Measurements from ENCODE around the gene VPS37C. TPM values are rescaled to one million over a fixed set of nuclear protein-coding genes. Genes with fewer than 3 reads are reported as not detected.
A peak's percentile ranks its signal among the peaks of the same experiment; 100 is the strongest.

VPS37C gene
- total and polyA plus RNA-seq, 9 donors: 10.0 to 19.8 (median 17.8) TPM

DNA sequence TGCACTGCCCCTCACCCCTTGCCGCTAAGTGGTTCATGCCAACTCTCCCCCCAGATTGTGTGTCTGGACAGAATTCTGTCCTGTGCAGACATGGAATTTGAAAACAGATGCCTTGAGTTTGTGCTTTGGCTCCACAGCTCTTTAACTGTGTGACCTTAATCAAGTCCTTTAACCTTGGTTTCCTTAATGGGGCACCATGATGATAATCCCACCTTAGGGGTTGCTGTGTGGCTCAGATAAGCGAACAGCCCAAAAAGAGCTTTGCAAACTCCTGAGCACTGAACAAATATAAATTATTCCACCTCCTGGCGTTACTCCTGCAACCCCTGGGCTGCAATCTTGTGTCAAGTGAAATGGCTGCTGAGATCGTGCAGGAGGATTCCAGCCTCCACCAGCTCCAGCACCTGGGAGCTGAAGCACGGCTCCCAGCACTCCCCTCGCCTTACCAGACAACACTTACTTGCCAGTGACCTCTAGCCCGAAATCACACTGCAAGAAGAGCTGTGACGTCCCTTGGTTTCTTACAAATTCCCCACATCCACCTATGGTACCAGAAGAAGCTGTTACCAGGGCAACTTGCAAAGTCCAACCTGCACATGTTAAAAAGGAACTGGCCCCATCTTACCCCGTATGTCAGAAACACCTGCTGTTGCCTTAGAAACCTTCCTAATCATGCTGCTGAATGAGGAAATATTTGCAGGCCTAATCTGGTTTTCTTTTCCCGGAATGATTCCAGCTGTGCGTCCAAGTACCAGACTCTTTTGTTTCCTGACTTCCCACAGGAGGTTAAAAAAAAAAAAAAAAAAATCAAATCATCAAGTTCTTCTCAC lies 13.2 kb downstream of the VPS37C start:
- peak; percentile 66 for DNase-seq
- Histone ChIP-seq H3K4me3 (ENCODE audit: low read length) (no peak overlapping the region), H3K27ac (ENCODE audit: low read length) (no peak overlapping the region), H3K27me3 (ENCODE audit: control insufficient read depth, insufficient read depth, low read length) (no peaks in the 10 kb centered on the region), H3K4me1 (ENCODE audit: control insufficient read depth, insufficient read depth, low read length) (peaks cover 51% of the 10 kb centered on the region), H3K36me3 (ENCODE audit: control insufficient read depth, insufficient read depth, low read length) (no peaks in the 10 kb centered on the region), H3K9me3 (replicated peaks; ENCODE audit: control insufficient read depth, low read depth, low read length) (no peaks in the 10 kb centered on the region)
- 47% methylated on average over 5 of the region's 11 CpGs for WGBS (ENCODE audit: insufficient coverage)

- no peaks in the 10 kb centered on the region for H3K9me3 ChIP-seq (replicated peaks; ENCODE audit: control insufficient read depth, low read depth, low read length)
- H3K4me1 ChIP-seq (ENCODE audit: control insufficient read depth, insufficient read depth, low read length): peaks cover 43% of the 10 kb centered on the region
- no peak for DNase-seq
- no peaks in the 10 kb centered on the region for H3K27me3 ChIP-seq (ENCODE audit: control insufficient read depth, insufficient read depth, low read length)
- WGBS (ENCODE audit: insufficient coverage): 88% methylated on average over 3 of the region's 10 CpGs
- no peaks in the 10 kb centered on the region for H3K36me3 ChIP-seq (ENCODE audit: control insufficient read depth, insufficient read depth, low read length)
- no peak overlapping the region for H3K4me3 ChIP-seq (ENCODE audit: low read length)
- H3K27ac ChIP-seq (ENCODE audit: low read length): no peak overlapping the region
Observed at GRCh38 chr11:61147271-61147670, 14.0 kb downstream of the VPS37C start.

DNA sequence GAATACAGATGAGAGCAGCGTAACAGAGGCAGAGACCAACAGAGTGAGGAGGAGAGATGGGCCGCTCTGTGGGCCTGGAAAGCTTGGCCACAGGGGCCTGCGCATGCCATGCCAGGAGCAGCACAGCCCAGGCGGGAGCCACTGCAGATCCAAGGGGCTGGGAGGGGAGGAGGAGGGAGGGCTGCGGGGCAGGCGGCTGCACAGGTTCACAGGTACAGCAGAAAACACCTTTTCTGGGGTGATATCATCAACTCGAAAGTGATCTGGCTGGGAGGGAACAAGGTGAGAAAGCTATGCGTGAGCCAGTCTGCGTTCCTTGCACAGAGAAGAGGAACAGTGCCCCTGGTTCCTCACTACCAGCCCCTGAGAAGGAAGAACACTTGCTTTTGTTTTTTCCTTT lies 14.8 kb downstream of the VPS37C start:
- Histone ChIP-seq H3K9me3 (replicated peaks; ENCODE audit: control insufficient read depth, low read depth, low read length) (no peaks in the 10 kb centered on the region), H3K36me3 (ENCODE audit: control insufficient read depth, insufficient read depth, low read length) (no peaks in the 10 kb centered on the region), H3K27ac (ENCODE audit: low read length) (no peak overlapping the region), H3K27me3 (ENCODE audit: control insufficient read depth, insufficient read depth, low read length) (no peaks in the 10 kb centered on the region), H3K4me3 (ENCODE audit: low read length) (no peak overlapping the region), H3K4me1 (ENCODE audit: control insufficient read depth, insufficient read depth, low read length) (peaks cover 40% of the 10 kb centered on the region)
- WGBS (ENCODE audit: insufficient coverage): 82% methylated on average over 8 of the region's 9 CpGs
- DNase-seq: no peak

DNA sequence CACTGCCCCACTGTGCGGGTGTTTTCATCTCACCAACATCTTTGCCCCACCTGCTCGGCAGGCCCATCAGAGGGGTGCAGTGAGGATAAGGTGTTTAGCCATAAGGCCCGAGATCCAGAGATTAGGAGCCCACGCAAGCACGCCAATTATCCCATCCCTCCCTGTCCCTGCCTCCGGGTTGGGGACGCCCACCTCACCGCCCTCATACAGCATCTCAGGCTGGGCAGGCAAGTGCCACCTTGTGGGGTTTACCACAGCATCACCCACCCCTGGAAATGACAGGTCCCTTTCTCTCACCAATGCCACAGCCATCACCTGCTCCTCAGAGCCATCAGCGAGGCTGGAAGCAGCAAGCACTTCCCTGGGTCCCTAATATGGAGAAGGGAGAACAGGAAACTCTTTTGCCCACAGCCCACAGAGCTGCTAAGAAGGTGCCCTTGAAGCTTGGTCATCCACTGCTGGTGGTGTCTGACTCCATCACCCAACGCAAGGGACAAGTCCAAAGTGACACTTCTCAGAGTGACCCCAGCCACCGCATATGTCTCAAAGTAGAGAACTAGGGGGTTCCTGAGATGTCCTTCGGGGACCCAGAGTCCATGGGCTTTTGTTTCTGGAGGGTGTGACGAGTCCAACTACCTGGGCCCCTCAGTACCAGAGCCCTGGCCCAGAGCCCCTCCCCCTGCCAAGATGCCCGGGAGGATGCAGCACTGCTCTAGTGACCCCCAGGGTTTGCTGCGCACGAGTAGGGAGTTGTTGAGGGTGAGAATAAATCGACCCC lies 15.8 kb downstream of the VPS37C start:
- Histone ChIP-seq H3K4me1 (ENCODE audit: control insufficient read depth, insufficient read depth, low read length) (peaks cover 34% of the 10 kb centered on the region), H3K4me3 (ENCODE audit: low read length) (no peak overlapping the region), H3K27me3 (ENCODE audit: control insufficient read depth, insufficient read depth, low read length) (no peaks in the 10 kb centered on the region), H3K9me3 (replicated peaks; ENCODE audit: control insufficient read depth, low read depth, low read length) (no peaks in the 10 kb centered on the region), H3K36me3 (ENCODE audit: control insufficient read depth, insufficient read depth, low read length) (no peaks in the 10 kb centered on the region), H3K27ac (ENCODE audit: low read length) (no peak overlapping the region)
- 88% methylated on average over 6 of the region's 17 CpGs for WGBS (ENCODE audit: insufficient coverage)
- no peak for DNase-seq

- Histone ChIP-seq H3K4me1 (ENCODE audit: control insufficient read depth, insufficient read depth, low read length) (peaks cover 34% of the 10 kb centered on the region), H3K27ac (ENCODE audit: low read length) (no peak overlapping the region), H3K9me3 (replicated peaks; ENCODE audit: control insufficient read depth, low read depth, low read length) (no peaks in the 10 kb centered on the region), H3K36me3 (ENCODE audit: control insufficient read depth, insufficient read depth, low read length) (no peaks in the 10 kb centered on the region), H3K27me3 (ENCODE audit: control insufficient read depth, insufficient read depth, low read length) (no peaks in the 10 kb centered on the region), H3K4me3 (ENCODE audit: low read length) (no peak overlapping the region)
- 92% methylated on average over 16 of the region's 16 CpGs for WGBS (ENCODE audit: insufficient coverage)
- DNase-seq: no peak
Observed at GRCh38 chr11:61144511-61145179, 16.6 kb downstream of the VPS37C start.

- peaks cover 2% of the 10 kb centered on the region for H3K36me3 ChIP-seq (ENCODE audit: control insufficient read depth, insufficient read depth, low read length)
- no peaks in the 10 kb centered on the region for H3K9me3 ChIP-seq (replicated peaks; ENCODE audit: control insufficient read depth, low read depth, low read length)
- no peaks in the 10 kb centered on the region for H3K27me3 ChIP-seq (ENCODE audit: control insufficient read depth, insufficient read depth, low read length)
- no peak for DNase-seq
- no peak overlapping the region for H3K4me3 ChIP-seq (ENCODE audit: low read length)
- peaks cover 38% of the 10 kb centered on the region for H3K4me1 ChIP-seq (ENCODE audit: control insufficient read depth, insufficient read depth, low read length)
- no CpG with 5 or more reads among the region's 1 CpG for WGBS (ENCODE audit: insufficient coverage)
- no peak overlapping the region for H3K27ac ChIP-seq (ENCODE audit: low read length)
Observed at GRCh38 chr11:61142424-61142823, 18.8 kb downstream of the VPS37C start.

DNA sequence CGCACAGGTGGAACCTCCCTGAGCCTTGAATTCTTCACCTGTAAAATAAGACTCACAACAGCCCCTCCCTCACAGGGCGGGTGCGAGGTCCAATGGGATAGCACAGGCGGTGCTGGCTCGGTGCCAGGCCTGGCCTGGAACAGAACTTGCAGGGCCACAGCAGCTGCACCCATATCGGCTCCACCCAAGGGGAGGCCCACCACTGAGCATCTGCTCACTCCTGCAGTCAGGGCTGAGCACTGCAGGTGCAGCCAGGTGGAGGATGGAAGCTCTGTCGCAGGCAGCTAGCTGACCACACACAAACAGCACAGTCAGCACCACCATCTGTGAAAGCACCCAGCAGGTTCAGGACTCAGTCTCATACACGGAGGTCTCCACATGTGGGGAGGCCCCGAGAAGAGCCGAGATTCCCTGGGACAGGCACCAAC lies 19.6 kb downstream of the VPS37C start:
- peaks cover 32% of the 10 kb centered on the region for H3K4me1 ChIP-seq (ENCODE audit: control insufficient read depth, insufficient read depth, low read length)
- WGBS (ENCODE audit: insufficient coverage): 47% methylated on average over 7 of the region's 10 CpGs
- DNase-seq: peak; percentile 48
- no peak overlapping the region for H3K27ac ChIP-seq (ENCODE audit: low read length)
- no peak overlapping the region for H3K4me3 ChIP-seq (ENCODE audit: low read length)
- H3K27me3 ChIP-seq (ENCODE audit: control insufficient read depth, insufficient read depth, low read length): no peaks in the 10 kb centered on the region
- no peaks in the 10 kb centered on the region for H3K9me3 ChIP-seq (replicated peaks; ENCODE audit: control insufficient read depth, low read depth, low read length)
- peaks cover 2% of the 10 kb centered on the region for H3K36me3 ChIP-seq (ENCODE audit: control insufficient read depth, insufficient read depth, low read length)

GRCh38 chr11:61140416-61140815 lies 20.8 kb downstream of the VPS37C start:
- DNase-seq: no peak
- no peak overlapping the region for H3K4me3 ChIP-seq (ENCODE audit: low read length)
- H3K36me3 ChIP-seq (ENCODE audit: control insufficient read depth, insufficient read depth, low read length): peaks cover 2% of the 10 kb centered on the region
- H3K9me3 ChIP-seq (replicated peaks; ENCODE audit: control insufficient read depth, low read depth, low read length): no peaks in the 10 kb centered on the region
- peaks cover 33% of the 10 kb centered on the region for H3K4me1 ChIP-seq (ENCODE audit: control insufficient read depth, insufficient read depth, low read length)
- no peaks in the 10 kb centered on the region for H3K27me3 ChIP-seq (ENCODE audit: control insufficient read depth, insufficient read depth, low read length)
- H3K27ac ChIP-seq (ENCODE audit: low read length): no peak overlapping the region
- 76% methylated on average over 3 of the region's 4 CpGs for WGBS (ENCODE audit: insufficient coverage)

- Histone ChIP-seq H3K36me3 (ENCODE audit: control insufficient read depth, insufficient read depth, low read length) (peaks cover 5% of the 10 kb centered on the region), H3K27ac (ENCODE audit: low read length) (peak overlapping the region; percentile 17), H3K4me3 (ENCODE audit: low read length) (no peak overlapping the region), H3K27me3 (ENCODE audit: control insufficient read depth, insufficient read depth, low read length) (no peaks in the 10 kb centered on the region), H3K4me1 (ENCODE audit: control insufficient read depth, insufficient read depth, low read length) (peaks cover 43% of the 10 kb centered on the region), H3K9me3 (replicated peaks; ENCODE audit: control insufficient read depth, low read depth, low read length) (no peaks in the 10 kb centered on the region)
- no peak for DNase-seq
- 52% methylated on average over 6 of the region's 6 CpGs for WGBS (ENCODE audit: insufficient coverage)
Observed at GRCh38 chr11:61139387-61139786, 21.8 kb downstream of the VPS37C start.

GRCh38 chr11:61138935-61139334 lies 22.3 kb downstream of the VPS37C start:
- DNase-seq: peak; percentile 32
- WGBS (ENCODE audit: insufficient coverage): 31% methylated on average over 5 of the region's 7 CpGs
- Histone ChIP-seq H3K4me1 (ENCODE audit: control insufficient read depth, insufficient read depth, low read length) (peaks cover 47% of the 10 kb centered on the region), H3K4me3 (ENCODE audit: low read length) (no peak overlapping the region), H3K9me3 (replicated peaks; ENCODE audit: control insufficient read depth, low read depth, low read length) (no peaks in the 10 kb centered on the region), H3K36me3 (ENCODE audit: control insufficient read depth, insufficient read depth, low read length) (peaks cover 9% of the 10 kb centered on the region), H3K27me3 (ENCODE audit: control insufficient read depth, insufficient read depth, low read length) (no peaks in the 10 kb centered on the region), H3K27ac (ENCODE audit: low read length) (peak overlapping the region; percentile 17)
